GM23338 (cell line): ENCODE measurements around the gene ADAT3.

ENCODE experiments used
- EZH2 ChIP-seq: fragments of 200-600 bp; sonication (generic); IDR thresholded peaks from one replicate; pipeline ENCODE4 v1.8.0; 2017; ENCODE audit warnings: antibody characterized with exemption, mild to moderate bottlenecking, low read depth; ENCODE audit not compliant: unreplicated experiment
- EZH2phosphoT487 ChIP-seq: fragments of 200-600 bp; sonication (generic); IDR thresholded peaks from one replicate; pipeline ENCODE4 v1.8.1; 2018; ENCODE audit warnings: antibody characterized with exemption; ENCODE audit not compliant: unreplicated experiment
- POLR2AphosphoS5 ChIP-seq: IDR thresholded peaks from 2 replicates; pipeline ENCODE4 v1.6.1; 2016; ENCODE audit warnings: antibody characterized with exemption, low read depth
- TF ChIP-seq, protein P1 (sequence below): fragments of 250-450 bp; sonication (Bioruptor Pico); IDR thresholded peaks from 2 replicates; pipeline ENCODE4 v1.5.0; 2020; ENCODE audit warnings: mild to moderate bottlenecking, moderate library complexity
- TF ChIP-seq, protein P2 (sequence below), 2 experiments: fragments of 200-600 bp in 1 of 2; sonication (generic) in 1 of 2; conservative IDR thresholded peaks; 2 replicates each; pipeline versions ENCODE4 v1.5.1 to v1.6.1; 2016 to 2017; ENCODE audit warnings: antibody characterized with exemption in 2 of 2, low read depth in 2 of 2, mild to moderate bottlenecking in 2 of 2, moderate library complexity in 1 of 2
- TF ChIP-seq, protein P3 (sequence below): IDR thresholded peaks from one replicate; pipeline ENCODE4 v1.6.1; 2018; ENCODE audit warnings: antibody characterized with exemption; ENCODE audit not compliant: unreplicated experiment
- TF ChIP-seq, protein P4 (sequence below): IDR thresholded peaks from 2 replicates; pipeline ENCODE4 v1.6.1; 2016; ENCODE audit warnings: antibody characterized with exemption

DNA sequence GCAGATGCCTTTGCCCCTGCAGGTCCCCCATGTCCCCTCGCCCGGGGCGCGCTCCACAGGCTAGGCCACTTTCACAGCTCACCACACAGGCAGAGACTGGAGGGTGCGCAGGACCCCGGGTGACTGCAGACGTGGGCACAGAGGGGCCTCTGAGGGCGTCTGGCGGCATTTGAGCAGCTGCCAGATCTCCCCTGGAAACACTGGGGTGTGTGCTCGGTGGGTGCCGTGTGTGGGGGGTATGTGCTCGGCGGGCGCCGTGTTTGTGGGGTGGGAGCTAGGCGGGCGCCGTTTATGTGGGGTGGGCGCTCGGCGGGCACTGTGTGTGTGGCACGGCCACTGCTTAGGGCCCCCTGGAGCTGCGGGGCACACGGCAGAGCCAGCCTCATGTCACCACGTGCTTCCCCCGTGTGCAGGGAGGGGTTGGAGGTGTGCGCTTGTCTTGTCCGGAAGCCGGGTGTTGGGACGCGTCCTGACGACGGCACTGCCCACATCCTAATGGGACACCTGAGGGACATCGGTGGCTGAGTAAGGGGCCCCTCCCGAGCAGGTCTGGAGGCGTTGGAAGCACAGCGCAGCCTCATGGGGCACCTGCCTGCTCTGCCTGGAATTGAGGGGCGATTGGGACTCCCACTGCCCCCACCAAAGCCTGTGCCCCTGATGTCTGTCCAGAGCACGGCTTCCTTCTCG lies 52.5 kb downstream of the ADAT3 start:
- no peak for TF ChIP-seq EZH2phosphoT487
- TF ChIP-seq, protein P1, sequence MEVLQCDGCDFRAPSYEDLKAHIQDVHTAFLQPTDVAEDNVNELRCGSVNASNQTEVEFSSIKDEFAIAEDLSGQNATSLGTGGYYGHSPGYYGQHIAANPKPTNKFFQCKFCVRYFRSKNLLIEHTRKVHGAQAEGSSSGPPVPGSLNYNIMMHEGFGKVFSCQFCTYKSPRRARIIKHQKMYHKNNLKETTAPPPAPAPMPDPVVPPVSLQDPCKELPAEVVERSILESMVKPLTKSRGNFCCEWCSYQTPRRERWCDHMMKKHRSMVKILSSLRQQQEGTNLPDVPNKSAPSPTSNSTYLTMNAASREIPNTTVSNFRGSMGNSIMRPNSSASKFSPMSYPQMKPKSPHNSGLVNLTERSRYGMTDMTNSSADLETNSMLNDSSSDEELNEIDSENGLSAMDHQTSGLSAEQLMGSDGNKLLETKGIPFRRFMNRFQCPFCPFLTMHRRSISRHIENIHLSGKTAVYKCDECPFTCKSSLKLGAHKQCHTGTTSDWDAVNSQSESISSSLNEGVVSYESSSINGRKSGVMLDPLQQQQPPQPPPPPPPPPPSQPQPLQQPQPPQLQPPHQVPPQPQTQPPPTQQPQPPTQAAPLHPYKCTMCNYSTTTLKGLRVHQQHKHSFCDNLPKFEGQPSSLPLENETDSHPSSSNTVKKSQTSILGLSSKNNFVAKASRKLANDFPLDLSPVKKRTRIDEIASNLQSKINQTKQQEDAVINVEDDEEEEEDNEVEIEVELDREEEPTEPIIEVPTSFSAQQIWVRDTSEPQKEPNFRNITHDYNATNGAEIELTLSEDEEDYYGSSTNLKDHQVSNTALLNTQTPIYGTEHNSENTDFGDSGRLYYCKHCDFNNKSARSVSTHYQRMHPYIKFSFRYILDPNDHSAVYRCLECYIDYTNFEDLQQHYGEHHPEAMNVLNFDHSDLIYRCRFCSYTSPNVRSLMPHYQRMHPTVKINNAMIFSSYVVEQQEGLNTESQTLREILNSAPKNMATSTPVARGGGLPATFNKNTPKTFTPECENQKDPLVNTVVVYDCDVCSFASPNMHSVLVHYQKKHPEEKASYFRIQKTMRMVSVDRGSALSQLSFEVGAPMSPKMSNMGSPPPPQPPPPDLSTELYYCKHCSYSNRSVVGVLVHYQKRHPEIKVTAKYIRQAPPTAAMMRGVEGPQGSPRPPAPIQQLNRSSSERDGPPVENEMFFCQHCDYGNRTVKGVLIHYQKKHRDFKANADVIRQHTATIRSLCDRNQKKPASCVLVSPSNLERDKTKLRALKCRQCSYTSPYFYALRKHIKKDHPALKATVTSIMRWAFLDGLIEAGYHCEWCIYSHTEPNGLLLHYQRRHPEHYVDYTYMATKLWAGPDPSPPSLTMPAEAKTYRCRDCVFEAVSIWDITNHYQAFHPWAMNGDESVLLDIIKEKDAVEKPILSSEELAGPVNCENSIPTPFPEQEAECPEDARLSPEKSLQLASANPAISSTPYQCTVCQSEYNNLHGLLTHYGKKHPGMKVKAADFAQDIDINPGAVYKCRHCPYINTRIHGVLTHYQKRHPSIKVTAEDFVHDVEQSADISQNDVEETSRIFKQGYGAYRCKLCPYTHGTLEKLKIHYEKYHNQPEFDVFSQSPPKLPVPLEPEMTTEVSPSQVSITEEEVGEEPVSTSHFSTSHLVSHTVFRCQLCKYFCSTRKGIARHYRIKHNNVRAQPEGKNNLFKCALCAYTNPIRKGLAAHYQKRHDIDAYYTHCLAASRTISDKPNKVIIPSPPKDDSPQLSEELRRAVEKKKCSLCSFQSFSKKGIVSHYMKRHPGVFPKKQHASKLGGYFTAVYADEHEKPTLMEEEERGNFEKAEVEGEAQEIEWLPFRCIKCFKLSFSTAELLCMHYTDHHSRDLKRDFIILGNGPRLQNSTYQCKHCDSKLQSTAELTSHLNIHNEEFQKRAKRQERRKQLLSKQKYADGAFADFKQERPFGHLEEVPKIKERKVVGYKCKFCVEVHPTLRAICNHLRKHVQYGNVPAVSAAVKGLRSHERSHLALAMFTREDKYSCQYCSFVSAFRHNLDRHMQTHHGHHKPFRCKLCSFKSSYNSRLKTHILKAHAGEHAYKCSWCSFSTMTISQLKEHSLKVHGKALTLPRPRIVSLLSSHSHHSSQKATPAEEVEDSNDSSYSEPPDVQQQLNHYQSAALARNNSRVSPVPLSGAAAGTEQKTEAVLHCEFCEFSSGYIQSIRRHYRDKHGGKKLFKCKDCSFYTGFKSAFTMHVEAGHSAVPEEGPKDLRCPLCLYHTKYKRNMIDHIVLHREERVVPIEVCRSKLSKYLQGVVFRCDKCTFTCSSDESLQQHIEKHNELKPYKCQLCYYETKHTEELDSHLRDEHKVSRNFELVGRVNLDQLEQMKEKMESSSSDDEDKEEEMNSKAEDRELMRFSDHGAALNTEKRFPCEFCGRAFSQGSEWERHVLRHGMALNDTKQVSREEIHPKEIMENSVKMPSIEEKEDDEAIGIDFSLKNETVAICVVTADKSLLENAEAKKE (CRISPR knock-in tag), result no peak
- TF ChIP-seq, protein P2, sequence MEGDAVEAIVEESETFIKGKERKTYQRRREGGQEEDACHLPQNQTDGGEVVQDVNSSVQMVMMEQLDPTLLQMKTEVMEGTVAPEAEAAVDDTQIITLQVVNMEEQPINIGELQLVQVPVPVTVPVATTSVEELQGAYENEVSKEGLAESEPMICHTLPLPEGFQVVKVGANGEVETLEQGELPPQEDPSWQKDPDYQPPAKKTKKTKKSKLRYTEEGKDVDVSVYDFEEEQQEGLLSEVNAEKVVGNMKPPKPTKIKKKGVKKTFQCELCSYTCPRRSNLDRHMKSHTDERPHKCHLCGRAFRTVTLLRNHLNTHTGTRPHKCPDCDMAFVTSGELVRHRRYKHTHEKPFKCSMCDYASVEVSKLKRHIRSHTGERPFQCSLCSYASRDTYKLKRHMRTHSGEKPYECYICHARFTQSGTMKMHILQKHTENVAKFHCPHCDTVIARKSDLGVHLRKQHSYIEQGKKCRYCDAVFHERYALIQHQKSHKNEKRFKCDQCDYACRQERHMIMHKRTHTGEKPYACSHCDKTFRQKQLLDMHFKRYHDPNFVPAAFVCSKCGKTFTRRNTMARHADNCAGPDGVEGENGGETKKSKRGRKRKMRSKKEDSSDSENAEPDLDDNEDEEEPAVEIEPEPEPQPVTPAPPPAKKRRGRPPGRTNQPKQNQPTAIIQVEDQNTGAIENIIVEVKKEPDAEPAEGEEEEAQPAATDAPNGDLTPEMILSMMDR (conservative IDR thresholded peaks at IDR 0.05; ENCODE audit: low read depth in 2 of 2), result no peak
- TF ChIP-seq, protein P3, sequence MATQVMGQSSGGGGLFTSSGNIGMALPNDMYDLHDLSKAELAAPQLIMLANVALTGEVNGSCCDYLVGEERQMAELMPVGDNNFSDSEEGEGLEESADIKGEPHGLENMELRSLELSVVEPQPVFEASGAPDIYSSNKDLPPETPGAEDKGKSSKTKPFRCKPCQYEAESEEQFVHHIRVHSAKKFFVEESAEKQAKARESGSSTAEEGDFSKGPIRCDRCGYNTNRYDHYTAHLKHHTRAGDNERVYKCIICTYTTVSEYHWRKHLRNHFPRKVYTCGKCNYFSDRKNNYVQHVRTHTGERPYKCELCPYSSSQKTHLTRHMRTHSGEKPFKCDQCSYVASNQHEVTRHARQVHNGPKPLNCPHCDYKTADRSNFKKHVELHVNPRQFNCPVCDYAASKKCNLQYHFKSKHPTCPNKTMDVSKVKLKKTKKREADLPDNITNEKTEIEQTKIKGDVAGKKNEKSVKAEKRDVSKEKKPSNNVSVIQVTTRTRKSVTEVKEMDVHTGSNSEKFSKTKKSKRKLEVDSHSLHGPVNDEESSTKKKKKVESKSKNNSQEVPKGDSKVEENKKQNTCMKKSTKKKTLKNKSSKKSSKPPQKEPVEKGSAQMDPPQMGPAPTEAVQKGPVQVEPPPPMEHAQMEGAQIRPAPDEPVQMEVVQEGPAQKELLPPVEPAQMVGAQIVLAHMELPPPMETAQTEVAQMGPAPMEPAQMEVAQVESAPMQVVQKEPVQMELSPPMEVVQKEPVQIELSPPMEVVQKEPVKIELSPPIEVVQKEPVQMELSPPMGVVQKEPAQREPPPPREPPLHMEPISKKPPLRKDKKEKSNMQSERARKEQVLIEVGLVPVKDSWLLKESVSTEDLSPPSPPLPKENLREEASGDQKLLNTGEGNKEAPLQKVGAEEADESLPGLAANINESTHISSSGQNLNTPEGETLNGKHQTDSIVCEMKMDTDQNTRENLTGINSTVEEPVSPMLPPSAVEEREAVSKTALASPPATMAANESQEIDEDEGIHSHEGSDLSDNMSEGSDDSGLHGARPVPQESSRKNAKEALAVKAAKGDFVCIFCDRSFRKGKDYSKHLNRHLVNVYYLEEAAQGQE, result no peak
- TF ChIP-seq POLR2AphosphoS5, result no peak
- no peak for TF ChIP-seq EZH2
- TF ChIP-seq, protein P4, sequence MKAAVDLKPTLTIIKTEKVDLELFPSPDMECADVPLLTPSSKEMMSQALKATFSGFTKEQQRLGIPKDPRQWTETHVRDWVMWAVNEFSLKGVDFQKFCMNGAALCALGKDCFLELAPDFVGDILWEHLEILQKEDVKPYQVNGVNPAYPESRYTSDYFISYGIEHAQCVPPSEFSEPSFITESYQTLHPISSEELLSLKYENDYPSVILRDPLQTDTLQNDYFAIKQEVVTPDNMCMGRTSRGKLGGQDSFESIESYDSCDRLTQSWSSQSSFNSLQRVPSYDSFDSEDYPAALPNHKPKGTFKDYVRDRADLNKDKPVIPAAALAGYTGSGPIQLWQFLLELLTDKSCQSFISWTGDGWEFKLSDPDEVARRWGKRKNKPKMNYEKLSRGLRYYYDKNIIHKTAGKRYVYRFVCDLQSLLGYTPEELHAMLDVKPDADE, result no peak
